Effector memory CD8-positive, alpha-beta T cell (primary cell): ENCODE data around the gene RECK.

Source experiments
- ATAC-seq: fragments of 150-1000 bp; cut with Tn5 transposase; replicated peaks from 2 replicates; pipeline ENCODE4 v1.10.0; 2021; ENCODE audit warnings: mild to moderate bottlenecking, moderate library complexity
- DNase-seq, 3 experiments: peaks; one replicate each; pipeline ENCODE4 v3.0.0; 2021
- H3K27ac Mint-ChIP-seq, 2 donors: one replicate each; pipeline ENCODE4 v1.8.0; 2022; ENCODE audit warnings: mild to moderate bottlenecking in 2 of 2, mixed read lengths in 2 of 2, moderate library complexity in 2 of 2
- H3K27me3 Mint-ChIP-seq, 2 donors: one replicate each; pipeline ENCODE4 v1.8.0; 2022; ENCODE audit warnings: mixed read lengths in 2 of 2
- H3K36me3 Mint-ChIP-seq: one replicate; pipeline ENCODE4 v1.8.0; 2022; ENCODE audit warnings: mild to moderate bottlenecking, moderate library complexity, mixed read lengths; ENCODE audit not compliant: insufficient read depth
- H3K4me1 Mint-ChIP-seq, 2 donors: one replicate each; pipeline ENCODE4 v1.8.0; 2022; ENCODE audit warnings: low read depth in 2 of 2, mixed read lengths in 2 of 2
- H3K4me3 Mint-ChIP-seq, 2 donors: one replicate each; pipeline ENCODE4 v1.8.0; 2022; ENCODE audit warnings: mild to moderate bottlenecking in 2 of 2, mixed read lengths in 2 of 2, moderate library complexity in 2 of 2
- H3K9me3 Mint-ChIP-seq, 2 donors: one replicate each; pipeline ENCODE4 v1.8.0; 2022; ENCODE audit warnings: mixed read lengths in 2 of 2

Gene RECK

GRCh38 chr9:36007852-36008251, 28.9 kb upstream of the RECK start:
- Mint-ChIP-seq H3K27me3 (peaks cover 61 to 80% of the 10 kb centered on the region in 2 donors), H3K9me3 (no peaks in the 10 kb centered on the region), H3K27ac (no peak overlapping the region), H3K36me3 (no peaks in the 10 kb centered on the region), H3K4me1 (peaks cover 3 to 6% of the 10 kb centered on the region in 2 donors), H3K4me3 (no peak overlapping the region)
- ATAC-seq = no peak
- DNase-seq = no peak

GRCh38 chr9:36008774-36009300, 27.9 kb upstream of the RECK start:
- Mint-ChIP-seq H3K27ac (no peak overlapping the region), H3K4me1 (peaks cover 3 to 6% of the 10 kb centered on the region in 2 donors), H3K27me3 (peaks cover 53 to 79% of the 10 kb centered on the region in 2 donors), H3K9me3 (no peaks in the 10 kb centered on the region), H3K36me3 (no peaks in the 10 kb centered on the region), H3K4me3 (no peak overlapping the region)
- DNase-seq (peak; percentile 64 to 71 (median 67)), ATAC-seq (peak; percentile 99)

- H3K27me3 Mint-ChIP-seq = peaks cover 39 to 68% of the 10 kb centered on the region in 2 donors
- H3K4me1 Mint-ChIP-seq = peaks cover 3 to 6% of the 10 kb centered on the region in 2 donors
- H3K9me3 Mint-ChIP-seq = no peaks in the 10 kb centered on the region
- no peak for ATAC-seq
- DNase-seq = no peak
- H3K36me3 Mint-ChIP-seq = no peaks in the 10 kb centered on the region
- H3K4me3 Mint-ChIP-seq = no peak overlapping the region
- H3K27ac Mint-ChIP-seq = no peak overlapping the region
These were observed 25.3 kb upstream of the RECK start for GRCh38 chr9:36011379-36011778.

- H3K36me3 Mint-ChIP-seq = peaks cover 3% of the 10 kb centered on the region
These were observed 19.4 kb upstream of the RECK start for GRCh38 chr9:36017278-36017677.

GRCh38 chr9:36018129-36018528, 18.6 kb upstream of the RECK start:
- H3K4me1 Mint-ChIP-seq = no peaks in the 10 kb centered on the region
- H3K9me3 Mint-ChIP-seq = no peaks in the 10 kb centered on the region
- peaks cover 4 to 43% of the 10 kb centered on the region in 2 donors for H3K27me3 Mint-ChIP-seq
- H3K36me3 Mint-ChIP-seq = peaks cover 3% of the 10 kb centered on the region
- no peak overlapping the region for H3K4me3 Mint-ChIP-seq
- H3K27ac Mint-ChIP-seq = no peak overlapping the region
- DNase-seq = no peak
- no peak for ATAC-seq

More at GRCh38 chr9:36017278-36017677, 19.4 kb upstream of the RECK start:
- no peak for DNase-seq
- H3K4me3 Mint-ChIP-seq = no peak overlapping the region
- H3K9me3 Mint-ChIP-seq = no peaks in the 10 kb centered on the region
- no peak for ATAC-seq
- H3K4me1 Mint-ChIP-seq = no peaks in the 10 kb centered on the region
- H3K27ac Mint-ChIP-seq = no peak overlapping the region
- peaks cover 4 to 44% of the 10 kb centered on the region in 2 donors for H3K27me3 Mint-ChIP-seq

GRCh38 chr9:36018891-36019720, 17.6 kb upstream of the RECK start:
- Mint-ChIP-seq H3K27ac (no peak overlapping the region), H3K27me3 (peaks cover 4 to 41% of the 10 kb centered on the region in 2 donors), H3K4me3 (no peak overlapping the region), H3K4me1 (peaks cover 0 to 3% of the 10 kb centered on the region in 2 donors), H3K9me3 (no peaks in the 10 kb centered on the region), H3K36me3 (peaks cover 3% of the 10 kb centered on the region)
- ATAC-seq (no peak), DNase-seq (no peak)

GRCh38 chr9:36021968-36022367, 14.7 kb upstream of the RECK start:
- Mint-ChIP-seq H3K27me3 (peaks cover 0 to 44% of the 10 kb centered on the region in 2 donors), H3K9me3 (no peaks in the 10 kb centered on the region), H3K27ac (no peak overlapping the region), H3K4me1 (peaks cover 0 to 3% of the 10 kb centered on the region in 2 donors), H3K4me3 (no peak overlapping the region), H3K36me3 (peaks cover 3% of the 10 kb centered on the region)
- no peak for ATAC-seq
- no peak for DNase-seq

- Mint-ChIP-seq H3K4me1 (peaks cover 0 to 3% of the 10 kb centered on the region in 2 donors), H3K36me3 (peaks cover 3% of the 10 kb centered on the region), H3K27ac (no peak overlapping the region), H3K4me3 (no peak overlapping the region), H3K27me3 (peaks cover 0 to 46% of the 10 kb centered on the region in 2 donors), H3K9me3 (no peaks in the 10 kb centered on the region)
- ATAC-seq (peak; percentile 75), DNase-seq (peak; percentile 43 to 57 (median 50))
These were observed 13.3 kb upstream of the RECK start for GRCh38 chr9:36023260-36024048.

- Mint-ChIP-seq H3K4me1 (peaks cover 0 to 3% of the 10 kb centered on the region in 2 donors), H3K27me3 (peaks cover 0 to 40% of the 10 kb centered on the region in 2 donors), H3K27ac (no peak overlapping the region), H3K36me3 (no peaks in the 10 kb centered on the region), H3K4me3 (no peak overlapping the region), H3K9me3 (no peaks in the 10 kb centered on the region)
- DNase-seq (no peak), ATAC-seq (no peak)
These were observed 11.0 kb upstream of the RECK start for GRCh38 chr9:36025746-36026145.

- Mint-ChIP-seq H3K9me3 (no peaks in the 10 kb centered on the region), H3K27ac (no peak overlapping the region), H3K4me1 (no peaks in the 10 kb centered on the region), H3K36me3 (no peaks in the 10 kb centered on the region), H3K27me3 (peaks cover 24 to 41% of the 10 kb centered on the region in 2 donors), H3K4me3 (no peak overlapping the region)
- ATAC-seq (no peak), DNase-seq (no peak)
These were observed 7.5 kb upstream of the RECK start for GRCh38 chr9:36029202-36029601.

GRCh38 chr9:36029765-36030528, 6.8 kb upstream of the RECK start:
- no peak overlapping the region for H3K4me3 Mint-ChIP-seq
- H3K27ac Mint-ChIP-seq = no peak overlapping the region
- peaks cover 24 to 41% of the 10 kb centered on the region in 2 donors for H3K27me3 Mint-ChIP-seq
- H3K36me3 Mint-ChIP-seq = no peaks in the 10 kb centered on the region
- ATAC-seq = no peak
- no peak for DNase-seq
- H3K9me3 Mint-ChIP-seq = no peaks in the 10 kb centered on the region
- no peaks in the 10 kb centered on the region for H3K4me1 Mint-ChIP-seq

GRCh38 chr9:36030871-36031270, 5.8 kb upstream of the RECK start:
- Mint-ChIP-seq H3K27ac (no peak overlapping the region), H3K27me3 (peaks cover 24 to 39% of the 10 kb centered on the region in 2 donors), H3K4me1 (no peaks in the 10 kb centered on the region), H3K36me3 (no peaks in the 10 kb centered on the region), H3K9me3 (no peaks in the 10 kb centered on the region), H3K4me3 (no peak overlapping the region)
- ATAC-seq (no peak), DNase-seq (no peak)
